ENCODE data around the gene EDNRA. TPM values are rescaled to one million over a fixed set of nuclear protein-coding genes. Genes with fewer than 3 reads are reported as not detected.

The EDNRA gene
- total RNA-seq, 1 donor from 2014 or later = 3.9 TPM

GRCh38 chr4:147510962-147511668 lies 30.2 kb downstream of the EDNRA start:
- TF ChIP-seq, protein P1, sequence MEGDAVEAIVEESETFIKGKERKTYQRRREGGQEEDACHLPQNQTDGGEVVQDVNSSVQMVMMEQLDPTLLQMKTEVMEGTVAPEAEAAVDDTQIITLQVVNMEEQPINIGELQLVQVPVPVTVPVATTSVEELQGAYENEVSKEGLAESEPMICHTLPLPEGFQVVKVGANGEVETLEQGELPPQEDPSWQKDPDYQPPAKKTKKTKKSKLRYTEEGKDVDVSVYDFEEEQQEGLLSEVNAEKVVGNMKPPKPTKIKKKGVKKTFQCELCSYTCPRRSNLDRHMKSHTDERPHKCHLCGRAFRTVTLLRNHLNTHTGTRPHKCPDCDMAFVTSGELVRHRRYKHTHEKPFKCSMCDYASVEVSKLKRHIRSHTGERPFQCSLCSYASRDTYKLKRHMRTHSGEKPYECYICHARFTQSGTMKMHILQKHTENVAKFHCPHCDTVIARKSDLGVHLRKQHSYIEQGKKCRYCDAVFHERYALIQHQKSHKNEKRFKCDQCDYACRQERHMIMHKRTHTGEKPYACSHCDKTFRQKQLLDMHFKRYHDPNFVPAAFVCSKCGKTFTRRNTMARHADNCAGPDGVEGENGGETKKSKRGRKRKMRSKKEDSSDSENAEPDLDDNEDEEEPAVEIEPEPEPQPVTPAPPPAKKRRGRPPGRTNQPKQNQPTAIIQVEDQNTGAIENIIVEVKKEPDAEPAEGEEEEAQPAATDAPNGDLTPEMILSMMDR (conservative IDR thresholded peaks at IDR 0.05; ENCODE audit: low read depth, low read length) = no peak
- no peak for DNase-seq (ENCODE audit: low read depth)
- no peak overlapping the region for H3K4me3 ChIP-seq (ENCODE audit: low read depth, low read length)

- TF ChIP-seq, protein P1 (conservative IDR thresholded peaks at IDR 0.05; ENCODE audit: low read depth, low read length) = no peak
- no peak for DNase-seq (ENCODE audit: low read depth)
- H3K4me3 ChIP-seq (ENCODE audit: low read depth, low read length) = no peak overlapping the region
These were observed 32.2 kb downstream of the EDNRA start for GRCh38 chr4:147513091-147513490.

DNA sequence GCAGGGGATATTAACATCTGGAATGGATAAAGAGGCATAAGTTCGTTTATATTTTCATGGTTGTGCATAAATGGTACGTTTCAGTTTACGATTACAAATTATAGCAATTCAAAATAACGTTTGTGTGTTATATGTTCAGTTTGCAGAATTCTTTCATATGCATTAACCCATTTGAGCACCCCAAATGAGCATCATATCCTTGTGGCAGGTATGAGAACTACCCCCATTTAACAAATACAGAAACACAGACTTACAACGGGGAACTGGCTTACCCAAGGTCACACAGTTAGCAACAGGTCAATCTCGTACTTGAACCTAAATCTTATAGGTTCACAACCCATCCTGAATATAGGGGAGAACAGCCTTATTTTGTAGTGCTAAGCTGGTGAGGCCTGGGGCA lies 33.1 kb downstream of the EDNRA start:
- DNase-seq (ENCODE audit: low read depth) = no peak
- H3K4me3 ChIP-seq (ENCODE audit: low read depth, low read length) = no peak overlapping the region
- TF ChIP-seq, protein P1 (conservative IDR thresholded peaks at IDR 0.05; ENCODE audit: low read depth, low read length) = peak; percentile 26

- DNase-seq (ENCODE audit: low read depth) = no peak
- H3K4me3 ChIP-seq (ENCODE audit: low read depth, low read length) = no peak overlapping the region
- TF ChIP-seq, protein P1 (conservative IDR thresholded peaks at IDR 0.05; ENCODE audit: low read depth, low read length) = no peak
These were observed 34.5 kb downstream of the EDNRA start for GRCh38 chr4:147515220-147515936.

- no peak overlapping the region for H3K4me3 ChIP-seq (ENCODE audit: low read depth, low read length)
- TF ChIP-seq, protein P1 (conservative IDR thresholded peaks at IDR 0.05; ENCODE audit: low read depth, low read length) = no peak
- no peak for DNase-seq (ENCODE audit: low read depth)
These were observed 35.2 kb downstream of the EDNRA start for GRCh38 chr4:147516133-147516532.

DNA sequence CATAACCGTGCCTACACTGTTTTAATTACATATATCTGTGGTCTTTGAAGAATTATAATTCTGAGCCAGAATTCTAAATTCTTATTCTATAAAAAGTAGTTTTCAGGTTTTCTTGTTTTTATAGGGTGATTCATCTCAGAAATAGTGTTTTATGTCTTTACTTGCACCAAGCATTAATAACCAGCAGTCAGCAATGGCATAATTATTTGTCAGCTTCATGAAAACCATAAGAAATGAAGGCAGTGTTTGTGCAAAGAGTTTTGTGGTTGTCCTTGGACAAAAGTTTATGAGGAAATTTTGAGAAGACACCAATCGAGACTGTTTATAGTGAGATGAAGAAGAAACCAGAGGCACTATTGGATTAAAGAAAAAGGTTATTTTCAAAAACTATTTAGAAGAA lies 37.2 kb downstream of the EDNRA start:
- DNase-seq (ENCODE audit: low read depth) = no peak
- no peak overlapping the region for H3K4me3 ChIP-seq (ENCODE audit: low read depth, low read length)
- TF ChIP-seq, protein P1 (conservative IDR thresholded peaks at IDR 0.05; ENCODE audit: low read depth, low read length) = no peak

Measured in epithelial cell of proximal tubule (primary cell).